COLO668 (cell line): ENCODE data around the gene CKB.

Experiments
- DNase-seq: peaks from one replicate; lab custom pipeline; 2025; ENCODE audit not compliant: unreplicated experiment; lab: John Stamatoyannopoulos, UW

CKB gene

DNA sequence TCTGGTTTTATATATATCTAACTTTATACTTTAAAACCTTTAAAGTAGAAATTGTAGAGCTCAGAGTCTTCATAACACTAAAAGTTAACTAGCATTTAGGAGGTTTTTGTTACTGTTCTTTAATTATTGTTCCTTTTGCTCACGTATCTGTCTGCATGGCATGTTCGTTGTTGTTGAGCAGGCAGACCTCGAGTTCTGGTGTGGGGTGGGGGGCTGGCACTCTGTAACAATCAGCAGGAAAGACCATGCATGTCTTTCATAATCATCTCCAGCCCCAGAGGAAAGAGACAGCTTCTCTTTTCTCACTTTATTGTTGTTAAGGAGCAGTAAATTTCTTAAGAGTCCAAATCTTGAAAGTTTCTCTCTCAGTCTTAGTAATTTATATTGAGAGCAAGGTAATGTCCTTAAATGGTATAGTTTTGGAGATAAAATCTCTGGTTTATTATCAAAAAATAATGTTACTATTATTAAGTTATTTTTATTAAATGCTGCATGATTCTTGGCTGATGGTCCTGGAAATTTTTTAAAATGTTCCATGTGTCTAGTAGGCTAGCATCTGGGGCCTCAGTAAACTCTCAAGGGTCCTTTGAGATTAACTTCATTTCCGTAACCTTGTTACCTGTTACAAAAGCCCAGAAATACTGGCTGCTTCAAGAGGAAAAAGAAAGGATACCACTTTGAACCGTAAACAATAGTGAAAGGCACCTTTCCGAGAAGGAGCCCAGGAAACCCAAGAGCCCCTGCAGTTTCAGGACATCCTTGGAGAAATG lies 30.3 kb downstream of the CKB start:
- no peak for DNase-seq

DNA sequence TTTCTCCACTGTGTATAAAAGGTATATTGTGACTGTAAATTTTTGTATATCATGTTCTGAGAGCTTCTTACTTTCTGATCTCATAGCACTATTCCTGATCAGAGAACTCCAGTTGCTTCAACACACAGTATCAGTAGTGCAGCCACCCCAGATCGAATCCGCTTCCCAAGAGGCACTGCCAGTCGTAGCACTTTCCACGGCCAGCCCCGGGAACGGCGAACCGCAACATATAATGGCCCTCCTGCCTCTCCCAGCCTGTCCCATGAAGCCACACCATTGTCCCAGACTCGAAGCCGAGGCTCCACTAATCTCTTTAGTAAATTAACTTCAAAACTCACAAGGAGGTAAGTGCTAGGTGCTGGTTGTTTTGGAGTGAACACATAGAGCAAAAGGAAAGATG lies 30.9 kb downstream of the CKB start:
- no peak for DNase-seq

DNA sequence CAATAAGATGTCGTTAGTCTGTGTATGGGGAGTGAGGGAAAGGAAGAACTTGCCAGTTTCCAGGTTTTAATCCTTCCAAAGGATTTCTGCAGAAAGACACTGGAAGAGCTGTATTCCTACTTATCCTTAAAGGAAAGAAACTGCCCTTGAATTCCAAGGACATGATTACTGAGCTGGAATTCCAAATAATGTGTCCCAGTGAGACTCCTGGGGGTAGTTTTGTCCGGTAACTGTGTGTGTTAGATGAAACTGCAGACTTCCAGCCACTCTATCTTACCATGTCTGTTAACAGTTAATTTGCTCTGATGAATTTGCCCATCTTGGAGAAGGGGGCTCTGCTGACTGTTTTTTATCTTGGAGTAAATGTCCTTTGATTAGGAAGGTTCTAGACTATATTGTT lies 33.0 kb downstream of the CKB start:
- no peak for DNase-seq

DNA sequence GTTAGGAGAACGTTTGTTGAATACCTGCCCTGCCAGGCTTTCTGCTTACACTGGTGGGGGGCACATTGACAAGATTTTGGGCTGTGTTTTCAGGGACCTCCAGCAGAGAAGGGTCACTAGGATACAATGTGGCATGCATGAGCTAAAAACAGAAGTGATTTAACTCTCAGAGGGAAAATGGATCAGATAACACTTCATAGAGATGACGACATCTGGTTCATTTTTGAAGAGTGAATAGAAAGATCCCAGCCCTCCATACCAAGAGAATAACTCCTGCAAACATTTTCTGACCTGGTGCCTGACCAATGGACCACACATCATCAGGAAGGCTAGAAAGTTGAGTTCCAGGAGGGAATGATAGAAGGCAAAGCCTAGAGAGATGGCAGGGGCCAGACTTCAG lies 33.7 kb downstream of the CKB start:
- DNase-seq: no peak

DNA sequence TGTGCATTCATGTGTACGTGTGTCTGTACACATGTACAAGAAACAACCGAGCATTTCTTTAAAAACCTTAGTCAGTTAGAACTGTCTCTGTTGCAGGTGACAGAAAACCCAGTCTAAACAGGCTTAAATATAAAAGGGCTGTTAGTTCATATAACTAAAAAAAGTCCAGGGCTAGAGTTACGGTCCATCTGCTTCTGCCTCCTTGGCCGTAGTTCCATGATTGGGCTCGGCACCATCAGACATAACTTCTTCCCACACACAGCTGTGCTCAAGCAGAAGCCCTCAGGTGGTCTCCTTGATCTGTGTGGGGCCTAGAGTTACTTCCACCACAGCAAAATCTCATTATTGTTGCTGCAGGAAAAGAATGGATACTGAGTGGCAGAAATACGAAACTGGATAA lies 34.6 kb downstream of the CKB start:
- DNase-seq: no peak

DNA sequence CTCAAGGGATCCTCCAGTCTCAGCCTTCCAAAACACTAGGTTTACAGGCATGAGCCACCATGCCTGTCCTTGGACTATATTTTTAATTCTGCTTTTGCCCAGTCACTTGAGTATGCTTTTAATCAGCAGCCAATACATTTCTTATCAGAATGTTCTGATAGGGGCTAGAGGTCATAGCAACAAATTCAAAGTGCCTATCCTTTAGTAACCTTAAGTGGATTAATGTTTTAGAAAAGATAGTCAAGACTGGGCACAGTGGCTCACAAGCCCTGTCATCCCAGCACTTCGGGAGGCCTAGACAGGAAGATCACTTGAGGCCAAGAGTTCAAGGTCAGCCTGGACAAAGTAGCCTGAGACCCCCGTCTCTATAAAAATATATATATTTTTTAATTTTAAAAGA lies 37.1 kb downstream of the CKB start:
- no peak for DNase-seq

DNA sequence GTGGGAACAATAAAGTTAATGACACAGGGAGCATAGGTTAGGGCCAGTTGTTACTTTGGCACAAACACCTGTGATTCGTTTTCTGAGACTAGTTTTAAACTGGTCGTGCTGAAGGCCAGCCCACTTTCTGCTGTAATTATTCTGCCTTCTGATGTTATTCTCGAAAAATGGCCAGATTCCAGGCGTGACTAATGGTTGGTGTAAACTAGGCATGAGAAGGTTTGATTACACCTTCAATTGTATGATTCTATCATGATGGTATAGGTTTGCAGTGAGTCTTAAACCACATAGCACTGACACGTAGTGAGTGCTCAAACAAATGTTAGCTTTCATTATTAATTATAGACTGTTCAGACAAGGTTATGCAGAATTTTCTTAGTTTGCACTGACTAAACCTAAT lies 39.0 kb downstream of the CKB start:
- DNase-seq: no peak

DNA sequence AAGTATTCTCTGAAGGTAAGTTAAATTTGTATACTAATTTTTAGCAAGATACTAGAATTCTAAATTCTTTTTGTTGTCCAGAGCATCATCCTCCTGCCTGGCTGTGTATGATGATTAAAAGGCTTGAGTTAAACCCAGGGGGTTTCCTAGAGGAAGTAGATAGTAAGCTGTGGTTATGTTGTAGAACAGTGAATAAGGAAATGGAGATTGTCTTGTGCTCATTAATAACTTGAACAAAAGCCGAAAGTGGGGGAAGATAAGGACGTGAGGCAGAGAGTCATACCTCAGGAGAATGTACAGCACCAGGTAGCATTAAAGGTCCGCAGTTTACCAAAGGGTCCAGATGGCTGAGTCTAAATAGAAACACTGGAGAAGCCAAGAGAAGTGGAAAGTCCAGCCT lies 42.0 kb downstream of the CKB start:
- no peak for DNase-seq

DNA sequence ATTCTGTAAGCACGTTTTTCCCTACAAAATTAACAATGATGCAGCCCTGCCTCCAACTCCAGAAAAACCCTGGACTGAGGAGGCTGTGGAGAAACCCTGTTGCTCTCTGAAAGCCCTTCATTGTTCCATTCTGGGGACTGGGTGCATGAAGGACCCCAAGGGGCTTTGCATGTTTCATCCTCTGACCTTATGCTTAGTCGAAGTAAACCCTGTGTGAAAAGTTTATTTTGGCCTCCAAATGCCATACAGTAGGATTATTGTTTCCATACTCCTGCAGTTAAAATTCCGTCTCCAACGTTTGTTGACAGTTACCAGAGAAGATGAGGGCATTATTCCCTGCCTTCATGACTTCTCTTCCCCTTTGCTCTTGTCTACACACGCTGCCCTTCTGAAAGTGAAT lies 46.0 kb downstream of the CKB start:
- no peak for DNase-seq

DNA sequence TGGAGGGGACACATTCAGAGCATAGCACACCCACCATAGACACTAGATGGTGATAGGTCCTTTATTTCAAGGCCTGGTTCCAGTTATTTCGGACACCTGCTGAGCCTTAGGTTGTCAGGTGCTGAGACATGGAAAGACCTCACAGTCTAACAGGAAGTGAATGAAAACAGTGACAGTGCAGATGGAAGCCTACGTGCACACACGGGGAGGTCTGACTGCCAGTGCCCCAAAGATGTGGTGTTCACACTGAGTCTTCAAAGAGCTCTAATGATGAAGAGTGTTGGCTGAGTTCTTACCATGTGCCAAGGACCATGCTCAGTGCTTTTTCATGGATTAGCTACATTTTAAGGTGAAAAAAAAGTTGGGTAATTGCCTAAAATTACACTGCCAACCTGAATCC lies 46.6 kb downstream of the CKB start:
- no peak for DNase-seq

DNA sequence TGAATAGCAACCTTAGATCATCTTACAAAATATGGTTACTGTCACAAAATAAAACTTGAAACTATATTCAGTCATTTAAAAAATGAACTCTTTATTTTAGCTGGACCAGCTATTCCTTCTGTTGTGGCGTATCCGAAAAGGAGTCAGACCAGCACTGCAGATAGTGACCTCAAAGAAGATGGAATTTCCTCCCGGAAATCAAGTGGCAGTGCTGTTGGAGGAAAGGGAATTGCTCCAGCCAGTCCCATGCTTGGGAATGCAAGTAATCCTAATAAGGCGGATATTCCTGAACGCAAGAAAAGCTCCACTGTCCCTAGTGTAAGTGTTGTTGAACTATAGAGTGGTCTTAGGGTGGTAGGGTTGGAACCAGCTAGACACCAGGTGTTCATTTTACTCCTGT lies 47.7 kb downstream of the CKB start:
- DNase-seq: no peak

DNA sequence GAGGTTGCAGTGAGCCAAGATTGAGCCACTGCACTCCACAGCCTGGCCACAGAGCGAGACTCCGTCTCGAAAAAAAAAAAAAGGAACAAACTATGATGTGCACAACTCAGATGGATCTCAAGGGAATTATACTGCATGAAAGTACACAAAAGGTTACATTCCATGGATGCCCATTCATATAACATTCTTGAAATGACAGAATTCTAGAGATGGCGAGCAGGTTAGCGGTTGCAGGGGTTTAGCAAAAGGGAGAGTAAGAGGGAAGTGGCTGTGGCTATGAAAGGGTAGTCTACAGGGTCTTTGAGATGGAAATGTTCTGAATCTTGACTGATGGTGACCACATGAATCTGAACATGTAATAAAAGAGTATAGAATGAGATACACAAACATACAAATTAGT lies 49.7 kb downstream of the CKB start:
- DNase-seq: no peak
